NCI-H82 (cell line): Measurements from ENCODE around the gene SLC17A7.
"Not testable (repeated sequence)": the region's sequence is repeated elsewhere in the genome, so short reads cannot be mapped to it uniquely, and the experiment has no call there.

ENCODE experiments used
- DNase-seq: peaks from one replicate; lab custom pipeline; 2025; lab: John Stamatoyannopoulos, UW

SLC17A7 gene

GRCh38 chr19:49469828-49470614 lies 28.7 kb upstream of the SLC17A7 start:
- peak; percentile 37 for DNase-seq

DNA sequence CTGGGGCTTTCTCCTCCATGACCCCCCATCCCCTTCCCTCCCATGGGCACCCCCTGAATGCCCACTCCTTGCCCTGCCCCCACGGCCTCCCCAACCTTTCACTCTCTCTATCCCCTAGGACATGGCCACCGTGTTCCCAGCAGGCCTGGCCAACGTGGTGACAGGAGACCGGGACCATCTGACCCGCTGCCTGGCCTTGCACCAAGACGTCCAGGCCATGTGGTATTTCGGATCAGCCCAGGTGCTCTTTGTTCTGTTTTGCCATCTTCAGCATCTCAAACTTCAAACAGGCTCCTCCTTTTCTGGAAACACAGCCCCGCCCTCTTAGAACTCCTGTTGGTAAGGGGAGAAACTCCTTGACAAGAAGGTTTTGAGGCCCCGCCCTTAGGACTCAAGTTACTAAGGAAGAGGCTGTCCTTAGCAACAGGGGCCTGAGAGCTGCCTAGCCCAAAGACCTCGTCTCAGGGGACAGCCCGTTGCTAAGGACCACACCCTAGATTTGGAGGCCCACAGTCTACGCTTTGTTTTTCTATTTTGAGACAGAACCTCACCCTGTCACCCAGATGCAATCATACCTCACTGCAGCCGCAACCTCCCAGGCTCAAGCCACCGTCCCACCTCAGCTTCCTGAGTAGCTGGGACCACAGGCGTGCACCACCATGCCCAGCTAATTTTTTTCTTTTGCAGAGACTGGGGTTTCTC lies 27.6 kb upstream of the SLC17A7 start:
- DNase-seq = peak; percentile 75

- no peak for DNase-seq
Observed at GRCh38 chr19:49468199-49468598, 26.9 kb upstream of the SLC17A7 start.

DNA sequence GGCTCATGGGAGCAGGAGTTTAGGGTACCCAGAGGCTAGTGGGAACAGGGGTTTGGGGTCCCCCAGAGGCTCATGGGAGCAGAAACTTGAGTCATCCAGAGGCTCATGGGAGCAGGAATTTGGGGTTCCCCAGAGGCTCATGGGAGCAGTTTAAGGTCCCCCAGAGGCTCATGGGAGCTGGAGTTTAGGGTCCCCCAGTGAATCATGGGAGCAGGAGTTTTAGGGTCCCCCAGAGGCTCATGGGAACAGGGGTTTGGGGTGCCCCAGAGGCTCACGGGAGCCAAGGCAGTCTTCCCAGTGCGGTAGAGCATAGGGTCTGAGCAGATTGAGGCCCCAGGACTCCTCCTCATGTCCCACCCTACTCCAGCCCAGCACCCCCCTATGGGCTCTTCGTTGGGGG lies 24.0 kb upstream of the SLC17A7 start:
- DNase-seq = no peak

GRCh38 chr19:49463960-49464740 lies 22.8 kb upstream of the SLC17A7 start:
- DNase-seq = no peak

DNA sequence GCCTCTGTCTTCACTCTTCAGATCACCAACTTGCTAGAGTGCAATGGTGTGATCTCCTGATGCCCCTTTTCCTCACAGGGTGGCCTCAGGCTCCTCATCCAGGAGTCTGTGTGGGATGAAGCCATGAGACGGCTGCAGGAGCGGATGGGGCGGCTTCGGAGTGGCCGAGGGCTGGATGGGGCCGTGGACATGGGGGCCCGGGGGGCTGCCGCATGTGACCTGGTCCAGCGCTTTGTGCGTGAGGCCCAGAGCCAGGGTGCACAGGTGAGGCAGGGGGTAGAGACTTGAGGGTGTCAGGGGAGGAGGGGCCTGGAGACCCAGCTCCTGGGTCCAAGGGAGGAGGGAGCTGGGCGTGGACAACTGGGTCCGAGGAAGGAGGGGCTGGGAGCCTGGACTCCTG lies 21.2 kb upstream of the SLC17A7 start:
- DNase-seq = no peak

GRCh38 chr19:49461656-49462055 lies 20.3 kb upstream of the SLC17A7 start:
- no peak for DNase-seq

DNA sequence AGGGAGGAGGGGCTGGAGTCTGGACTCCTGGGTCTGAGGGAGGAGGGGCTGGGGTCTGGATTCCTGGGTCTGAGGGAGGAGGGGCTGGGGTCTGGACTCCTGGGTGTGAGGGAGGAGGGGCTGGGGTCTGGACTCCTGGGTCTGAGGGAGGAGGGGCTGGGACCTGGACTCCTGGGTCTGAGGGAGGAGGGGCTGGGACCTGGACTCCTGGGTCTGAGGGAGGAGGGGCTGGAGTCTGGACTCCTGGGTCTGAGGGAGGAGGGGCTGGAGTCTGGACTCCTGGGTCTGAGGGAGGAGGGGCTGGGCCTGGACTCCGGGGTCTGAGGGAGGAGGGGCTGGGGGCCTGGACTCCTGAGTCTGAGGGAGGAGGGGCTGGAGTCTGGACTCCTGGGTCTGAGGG lies 19.8 kb upstream of the SLC17A7 start:
- not testable (repeated sequence) for DNase-seq

GRCh38 chr19:49459388-49459787 lies 18.1 kb upstream of the SLC17A7 start:
- DNase-seq = no peak

DNA sequence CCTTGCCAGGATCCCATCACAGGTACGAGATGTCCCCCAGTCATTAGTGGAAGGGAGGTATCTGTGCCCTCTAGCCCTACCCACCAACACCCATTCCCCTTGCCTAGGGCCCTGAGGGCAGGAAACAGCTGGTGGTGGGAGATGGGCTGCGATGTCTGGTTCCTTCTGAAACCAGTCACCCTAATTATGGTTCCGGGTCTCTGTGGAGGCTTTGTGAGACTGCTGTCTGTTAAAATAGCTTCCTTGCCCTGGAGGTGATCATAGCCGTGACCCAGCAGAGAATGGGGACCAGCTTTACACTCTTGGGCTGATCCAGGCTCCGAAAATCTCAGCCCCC lies 17.2 kb upstream of the SLC17A7 start:
- no peak for DNase-seq

DNA sequence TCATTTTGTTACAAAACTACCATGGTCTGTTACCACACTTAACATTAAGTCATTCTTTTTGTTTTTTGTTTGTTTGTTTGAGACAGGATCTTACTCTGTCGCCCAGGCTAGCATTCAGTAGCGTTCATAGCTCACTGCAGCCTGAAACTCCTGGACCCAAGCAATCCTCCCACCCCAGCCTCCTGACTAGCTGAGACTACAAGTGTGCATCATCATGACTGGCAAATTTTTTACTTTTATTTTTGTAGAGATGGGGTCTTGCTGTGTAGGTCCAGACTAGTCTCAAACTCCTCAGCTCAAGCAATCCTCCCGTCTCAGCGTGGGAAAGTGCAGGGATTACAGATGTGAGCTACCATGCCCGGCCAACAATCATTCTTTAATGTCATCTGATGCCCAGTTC lies 15.0 kb upstream of the SLC17A7 start:
- DNase-seq = no peak

GRCh38 chr19:49455773-49456172 lies 14.4 kb upstream of the SLC17A7 start:
- no peak for DNase-seq

- no peak for DNase-seq
Observed at GRCh38 chr19:49453757-49454240, 12.5 kb upstream of the SLC17A7 start.

GRCh38 chr19:49453013-49453756 lies 11.9 kb upstream of the SLC17A7 start, which contains the start of gene ALDH16A1:
TSS of gene ALDH16A1 (plus strand) at chr19:49453225. CDS start at chr19:49453332, 107 bp downstream.
- peak; percentile 99 for DNase-seq

- peak; percentile 100 for DNase-seq
Observed at GRCh38 chr19:49451430-49452181, 10.3 kb upstream of the SLC17A7 start, which contains the start of gene PIH1D1. TSS of gene PIH1D1 (minus strand) at chr19:49451814. CDS start at chr19:49451574, 240 bp downstream.

DNA sequence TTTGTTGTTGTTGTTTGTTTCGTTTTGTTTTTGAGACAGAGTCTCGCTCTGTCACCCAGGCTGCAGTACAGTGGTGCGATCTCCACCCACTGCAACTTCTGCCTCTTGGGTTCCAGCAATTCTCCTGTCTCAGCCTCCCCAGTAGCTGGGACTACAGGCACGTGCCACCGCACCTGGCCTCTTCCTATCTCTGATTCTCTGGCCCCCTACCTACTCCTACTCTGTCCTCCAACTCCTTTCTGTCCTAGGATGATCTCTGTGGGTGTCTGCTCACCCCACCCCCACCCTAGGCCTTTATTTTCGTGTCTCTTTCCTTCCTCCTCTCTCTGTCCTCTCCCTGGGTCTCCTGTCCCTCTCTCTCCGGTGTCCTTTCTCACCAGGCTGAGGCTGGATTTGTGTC lies 9.1 kb upstream of the SLC17A7 start:
- no peak for DNase-seq

GRCh38 chr19:49448432-49448786 lies 7.1 kb upstream of the SLC17A7 start:
- DNase-seq = no peak

- DNase-seq = peak; percentile 85
Observed at GRCh38 chr19:49447485-49448431, 6.4 kb upstream of the SLC17A7 start.

GRCh38 chr19:49445997-49446396 lies 4.7 kb upstream of the SLC17A7 start:
- DNase-seq = no peak
